Right ventricle myocardium superior (tissue), 1 donor: ENCODE measurements around the gene KLHDC9. TPM values are rescaled to one million over a fixed set of nuclear protein-coding genes. Genes with fewer than 3 reads are reported as not detected.

ENCODE experiments used
- ATAC-seq: fragments of 200-7000 bp; cut with Tn5 transposase; one replicate; pipeline ENCODE4 v1.9.1; 2020; ENCODE audit warnings: mild to moderate bottlenecking; ENCODE audit not compliant: poor library complexity
- DNase-seq: peaks from one replicate; pipeline ENCODE4 v3.0.0-alpha.2; 2020
- intact Hi-C: fragments of 100-400 bp; cut with DNase I; formaldehyde crosslinking; loops from one replicate; pipeline ENCODE4 v1.11.2; 2022
- total RNA-seq: library from RNA; stranded (reverse); fragmentation: NEBNext Ultra II Directional; extraction: Animal tissue kit (Norgen Biotek cat#: 25700); gene quantifications from one replicate; pipeline ENCODE4 v1.2.1, GENCODE V29; 2021
- donor health status: DM: no; HTN: yes; CAD: no; lungs with severe emphysema.

KLHDC9 gene
- total RNA-seq, 1 donor from 2014 or later: 4.7 TPM

GRCh38 chr1:161073474-161074121, 24.6 kb upstream of the KLHDC9 start:
- ATAC-seq: no peak
- intact Hi-C loops: no loop called here

GRCh38 chr1:161074676-161075368, 23.3 kb upstream of the KLHDC9 start:
- intact Hi-C loops: no loop called here
- ATAC-seq (no peak), DNase-seq (no peak)

More at GRCh38 chr1:161073474-161074121, 24.6 kb upstream of the KLHDC9 start:
- no peak for DNase-seq

- no peak for DNase-seq
- no peak for ATAC-seq
- intact Hi-C loops: no loop called here
Observed at GRCh38 chr1:161076410-161076809, 21.8 kb upstream of the KLHDC9 start.

- DNase-seq: no peak
- no peak for ATAC-seq
- intact Hi-C loops: no loop called here
Observed at GRCh38 chr1:161077426-161077825, 20.7 kb upstream of the KLHDC9 start.

GRCh38 chr1:161079436-161080110, 18.6 kb upstream of the KLHDC9 start:
- ATAC-seq (no peak), DNase-seq (no peak)
- intact Hi-C loops: no loop called here

GRCh38 chr1:161080441-161081405, 17.4 kb upstream of the KLHDC9 start:
- DNase-seq (no peak), ATAC-seq (no peak)
- intact Hi-C loops: no loop called here

- no peak for ATAC-seq
- no peak for DNase-seq
- intact Hi-C loops: no loop called here
Observed at GRCh38 chr1:161081519-161081918, 16.6 kb upstream of the KLHDC9 start.

- ATAC-seq (no peak), DNase-seq (no peak)
- intact Hi-C loops: no loop called here
Observed at GRCh38 chr1:161082483-161082882, 15.7 kb upstream of the KLHDC9 start.

GRCh38 chr1:161082996-161083747, 15.0 kb upstream of the KLHDC9 start:
- ATAC-seq (peak; percentile 90), DNase-seq (peak; percentile 84)
- intact Hi-C loops: no loop called here

- DNase-seq (no peak), ATAC-seq (no peak)
- intact Hi-C loops: no loop called here
Observed at GRCh38 chr1:161083748-161084596, 14.2 kb upstream of the KLHDC9 start.

GRCh38 chr1:161084597-161084988, 13.6 kb upstream of the KLHDC9 start:
- ATAC-seq (no peak), DNase-seq (no peak)
- intact Hi-C loops: no loop called here

- ATAC-seq: no peak
- no peak for DNase-seq
- intact Hi-C loops: no loop called here
Observed at GRCh38 chr1:161085165-161085564, 13.0 kb upstream of the KLHDC9 start.

GRCh38 chr1:161086457-161086856, 11.7 kb upstream of the KLHDC9 start:
- intact Hi-C loops: no loop called here
- ATAC-seq: no peak
- DNase-seq: no peak

GRCh38 chr1:161088587-161089110, 9.5 kb upstream of the KLHDC9 start:
- ATAC-seq (no peak), DNase-seq (no peak)
- intact Hi-C loops: no loop called here

- no peak for ATAC-seq
- intact Hi-C loops: no loop called here
- DNase-seq: no peak
Observed at GRCh38 chr1:161089251-161089924, 8.8 kb upstream of the KLHDC9 start, which contains the start of gene NECTIN4. TSS of gene NECTIN4 (minus strand) at chr1:161089558. CDS start at chr1:161089296, 262 bp downstream.

GRCh38 chr1:161089938-161090337, 8.2 kb upstream of the KLHDC9 start:
- intact Hi-C loops: no loop called here
- ATAC-seq (no peak), DNase-seq (no peak)
